DOHH2 (cell line): Measurements from ENCODE around the gene TTC28.

Experiments
- H3F3A ChIP-seq: fragments of 200-600 bp; sonication (generic), shearing (Covaris generic); 2 replicates; pipeline ENCODE4 v1.6.0; 2016; ENCODE audit warnings: antibody characterized with exemption, mild to moderate bottlenecking; ENCODE audit not compliant: control insufficient read depth, insufficient read depth
- H3K27ac ChIP-seq: fragments of 200-600 bp; sonication (generic); 2 replicates; pipeline ENCODE4 v1.5.1; 2014; ENCODE audit warnings: low read depth, mild to moderate bottlenecking, low read length, moderate library complexity
- H3K27me3 ChIP-seq: fragments of 200-600 bp; sonication (generic); 2 replicates; pipeline ENCODE4 v1.6.1; 2014; ENCODE audit warnings: mild to moderate bottlenecking, low read length, mixed read lengths; ENCODE audit not compliant: control insufficient read depth
- H3K36me3 ChIP-seq: fragments of 200-600 bp; sonication (generic); 2 replicates; pipeline ENCODE4 v1.6.1; 2014; ENCODE audit warnings: mild to moderate bottlenecking, low read length, moderate library complexity, mixed read lengths; ENCODE audit not compliant: control insufficient read depth
- H3K4me1 ChIP-seq: fragments of 200-600 bp; sonication (generic); 2 replicates; pipeline ENCODE4 v1.6.1; 2014; ENCODE audit warnings: mild to moderate bottlenecking, low read length, mixed read lengths; ENCODE audit not compliant: control insufficient read depth
- H3K4me2 ChIP-seq: fragments of 200-600 bp; sonication (generic); 2 replicates; pipeline ENCODE4 v1.6.0; 2014; ENCODE audit warnings: mild to moderate bottlenecking, low read length, moderate library complexity
- H3K4me3 ChIP-seq: fragments of 200-600 bp; sonication (generic); 2 replicates; pipeline ENCODE4 v1.5.1; 2014; ENCODE audit warnings: mild to moderate bottlenecking, low read length, mixed read lengths
- H3K79me2 ChIP-seq: fragments of 200-600 bp; sonication (generic); 2 replicates; pipeline ENCODE4 v1.6.1; 2014; ENCODE audit warnings: mild to moderate bottlenecking, low read length, mixed read lengths; ENCODE audit not compliant: control insufficient read depth
- H3K9me2 ChIP-seq: fragments of 200-600 bp; sonication (generic); replicated peaks from 2 replicates; pipeline ENCODE4 v1.6.1; 2014; ENCODE audit warnings: mild to moderate bottlenecking, low read length, mixed read lengths; ENCODE audit not compliant: control insufficient read depth
- H3K9me3 ChIP-seq: fragments of 200-600 bp; sonication (generic); 2 replicates; pipeline ENCODE4 v1.6.1; 2014; ENCODE audit warnings: antibody characterized with exemption, low read length, mixed read lengths; ENCODE audit not compliant: control insufficient read depth, insufficient read depth
- H4K20me1 ChIP-seq: fragments of 200-600 bp; sonication (generic); 2 replicates; pipeline ENCODE4 v1.6.0; 2014; ENCODE audit warnings: low read depth, mild to moderate bottlenecking, antibody characterized with exemption, low read length, moderate library complexity; ENCODE audit not compliant: control insufficient read depth, insufficient read depth
- CTCF ChIP-seq: fragments of 200-600 bp; sonication (generic); IDR thresholded peaks from one replicate; pipeline ENCODE4 v1.5.1; 2014; ENCODE audit warnings: antibody characterized with exemption, mild to moderate bottlenecking, low read depth, low read length; ENCODE audit not compliant: poor library complexity, severe bottlenecking
- EZH2phosphoT487 ChIP-seq: fragments of 200-600 bp; sonication (generic); IDR thresholded peaks from 2 replicates; pipeline ENCODE4 v1.6.1; 2017; ENCODE audit warnings: borderline replicate concordance, mild to moderate bottlenecking, antibody characterized with exemption, low read length, moderate library complexity, mixed read lengths

The TTC28 gene

GRCh38 chr22:28435140-28435768 is 244.4 kb downstream of the TTC28 start:
- no peaks in the 10 kb centered on the region for H3K4me1 ChIP-seq
- no peaks in the 10 kb centered on the region for H3K79me2 ChIP-seq
- H3K4me3 ChIP-seq = no peak overlapping the region
- TF ChIP-seq CTCF (no peak), EZH2phosphoT487 (no peak)
- no peaks in the 10 kb centered on the region for H4K20me1 ChIP-seq
- no peaks in the 10 kb centered on the region for H3F3A ChIP-seq
- no peak overlapping the region for H3K4me2 ChIP-seq
- no peaks in the 10 kb centered on the region for H3K9me3 ChIP-seq
- H3K27ac ChIP-seq = no peak overlapping the region
- H3K36me3 ChIP-seq = no peaks in the 10 kb centered on the region
- no peaks in the 10 kb centered on the region for H3K9me2 ChIP-seq
- H3K27me3 ChIP-seq = peaks cover 17% of the 10 kb centered on the region

GRCh38 chr22:28430466-28431025 is 249.1 kb downstream of the TTC28 start:
- H3K36me3 ChIP-seq = no peaks in the 10 kb centered on the region
- H3K79me2 ChIP-seq = no peaks in the 10 kb centered on the region
- no peaks in the 10 kb centered on the region for H3K4me1 ChIP-seq
- no peaks in the 10 kb centered on the region for H3K9me2 ChIP-seq
- H3K27ac ChIP-seq = no peak overlapping the region
- no peak for TF ChIP-seq CTCF
- TF ChIP-seq EZH2phosphoT487 = no peak
- no peaks in the 10 kb centered on the region for H4K20me1 ChIP-seq
- H3F3A ChIP-seq = no peaks in the 10 kb centered on the region
- H3K4me2 ChIP-seq = no peak overlapping the region
- no peak overlapping the region for H3K4me3 ChIP-seq
- H3K27me3 ChIP-seq = peaks cover 7% of the 10 kb centered on the region
- no peaks in the 10 kb centered on the region for H3K9me3 ChIP-seq

- Histone ChIP-seq H3K79me2 (no peaks in the 10 kb centered on the region), H3K4me2 (no peak overlapping the region), H3K4me3 (no peak overlapping the region), H3K9me3 (no peaks in the 10 kb centered on the region), H3K36me3 (no peaks in the 10 kb centered on the region), H3F3A (no peaks in the 10 kb centered on the region), H3K9me2 (no peaks in the 10 kb centered on the region), H3K27me3 (peaks cover 4% of the 10 kb centered on the region), H4K20me1 (0 out of 2 replicates have a peak, but pooled peaks cover 4% of the 10 kb centered on the region), H3K27ac (no peak overlapping the region), H3K4me1 (no peaks in the 10 kb centered on the region)
- TF ChIP-seq EZH2phosphoT487 = no peak
- no peak for TF ChIP-seq CTCF
Measured at GRCh38 chr22:28429711-28430110, 249.9 kb downstream of the TTC28 start.
